ENCODE results near the gene GALNT9. TPM values are rescaled to one million over a fixed set of nuclear protein-coding genes. Genes with fewer than 3 reads are reported as not detected.
"Not testable (repeated sequence)": the region's sequence is repeated elsewhere in the genome, so short reads cannot be mapped to it uniquely, and the experiment has no call there.

Gene GALNT9
- polyA plus RNA-seq, 2 of the 4 experiments (the other 2 are of a cell fraction), result 0.66 to 2.8 TPM

GRCh38 chr12:132305560-132305966 lies 23.8 kb downstream of the GALNT9 start:
- no peak for TF ChIP-seq HDAC2 (IDR thresholded peaks at IDR 0.05)
- no peak for TF ChIP-seq MAX (IDR thresholded peaks at IDR 0.05)
- no peak for TF ChIP-seq PHF8 (IDR thresholded peaks at IDR 0.05; ENCODE audit: borderline replicate concordance, low read depth)
- no peak for TF ChIP-seq CHD4 (IDR thresholded peaks at IDR 0.05; ENCODE audit: borderline replicate concordance)
- TF ChIP-seq TP53 (CRISPR knock-in tag; IDR thresholded peaks at IDR 0.05), result no peak
- no peak for TF ChIP-seq BCL3 (IDR thresholded peaks at IDR 0.05)
- no peak for TF ChIP-seq ESRRA (IDR thresholded peaks at IDR 0.05; ENCODE audit: borderline replicate concordance, low read length)
- TF ChIP-seq JUNB (IDR thresholded peaks at IDR 0.05), result no peak
- TF ChIP-seq HOXA7 (CRISPR knock-in tag; IDR thresholded peaks at IDR 0.05), result no peak
- TF ChIP-seq HOXB13 (CRISPR knock-in tag; IDR thresholded peaks at IDR 0.05; ENCODE audit: low read depth), result no peak
- TF ChIP-seq HEYL (CRISPR knock-in tag; IDR thresholded peaks at IDR 0.05), result no peak
- no peak for TF ChIP-seq RNF2 (IDR thresholded peaks at IDR 0.05; ENCODE audit: borderline replicate concordance, low read depth)
- no peak for TF ChIP-seq EHMT2 (IDR thresholded peaks at IDR 0.05; ENCODE audit: low read depth)
- TF ChIP-seq ZSCAN20 (CRISPR knock-in tag; IDR thresholded peaks at IDR 0.05), result no peak
- no peak for TF ChIP-seq TFCP2L1 (CRISPR knock-in tag; IDR thresholded peaks at IDR 0.05)
- TF ChIP-seq HES2 (IDR thresholded peaks at IDR 0.05), result no peak
- TF ChIP-seq REST (IDR thresholded peaks at IDR 0.05), result no peak
- Histone ChIP-seq H3K9me3 (no peaks in the 10 kb centered on the region; the same call in 2 of the 3 replicates), H3K27ac (no peak overlapping the region), H3K4me3 (no peak overlapping the region), H3K4me1 (no peaks in the 10 kb centered on the region), H3K4me2 (no peak overlapping the region)
- FAIRE-seq (no peak), DNase-seq (ENCODE audit: low read depth in 1 of 2, low spot score in 1 of 2) (no peak), ATAC-seq (no peak)
- ChIA-PET POLR2A (no interaction called here), CTCF (interaction anchor here (1.0 to 1.1 kb wide), 2 partner anchors 10 to 109 kb away, joined by 3 read pairs; no protein-coding TSS in a partner anchor)
- 36% methylated on average over 11 of the region's 14 CpGs for WGBS (ENCODE audit: missing lambda C conversion rate)

GRCh38 chr12:132304866-132305265 lies 24.5 kb downstream of the GALNT9 start:
- DNase-seq (ENCODE audit: low read depth in 1 of 2, low spot score in 1 of 2); ATAC-seq; POLR2A ChIA-PET; H3K4me2 ChIP-seq; H3K9me3 ChIP-seq; FAIRE-seq; H3K4me3 ChIP-seq; CTCF ChIA-PET; H3K27ac ChIP-seq; H3K4me1 ChIP-seq: not testable (repeated sequence)
- no CpG with 5 or more reads among the region's 28 CpGs for WGBS (ENCODE audit: missing lambda C conversion rate)

GRCh38 chr12:132303853-132304373 lies 25.5 kb downstream of the GALNT9 start:
- ATAC-seq; POLR2A ChIA-PET; CTCF ChIA-PET; DNase-seq (ENCODE audit: low read depth in 1 of 2, low spot score in 1 of 2); FAIRE-seq; H3K27ac ChIP-seq; H3K4me3 ChIP-seq; H3K4me1 ChIP-seq; H3K9me3 ChIP-seq; H3K4me2 ChIP-seq: not testable (repeated sequence)
- no CpG with 5 or more reads among the region's 30 CpGs for WGBS (ENCODE audit: missing lambda C conversion rate)

Measured in A549 (cell line).